ENCODE data around the gene SPRTN. TPM values are rescaled to one million over a fixed set of nuclear protein-coding genes. Genes with fewer than 3 reads are reported as not detected.

The SPRTN gene
- total and polyA plus RNA-seq, 12 donors = 3.9 to 18.5 (median 11.0) TPM

- no peak for TF ChIP-seq CTCF (IDR thresholded peaks at IDR 0.05)
- TF ChIP-seq POLR2A (IDR thresholded peaks at IDR 0.05) = no peak
- no peak for DNase-seq
- Histone ChIP-seq H3K36me3 (replicated peaks in 1 of 2) (no peaks in the 10 kb centered on the region), H3K4me3 (no peak overlapping the region), H3K27me3 (no peaks in the 10 kb centered on the region), H3K9me3 (replicated peaks in 1 of 3) (no peaks in the 10 kb centered on the region), H3K27ac (no peak overlapping the region), H3K4me1 (replicated peaks in 1 of 2) (peaks cover 25 to 34% of the 10 kb centered on the region in 2 donors)
- intact Hi-C loops (cut with DNase I) = no loop called here
These were observed 48.4 kb downstream of the SPRTN start for GRCh38 chr1:231386466-231386865.

GRCh38 chr1:231387770-231388669, 49.9 kb downstream of the SPRTN start:
- DNase-seq = no peak
- H3K36me3 ChIP-seq (replicated peaks in 1 of 2) = no peaks in the 10 kb centered on the region
- WGBS, 4 donors = 74 to 92% (median 83%) methylated on average over 4 to 5 of the region's 5 CpGs
- no peaks in the 10 kb centered on the region for H3K9me3 ChIP-seq (replicated peaks in 1 of 3)
- H3K27ac ChIP-seq = no peak overlapping the region
- no peak for TF ChIP-seq POLR2A (IDR thresholded peaks at IDR 0.05)
- no peak for TF ChIP-seq CTCF (IDR thresholded peaks at IDR 0.05)
- intact Hi-C loops (cut with DNase I) = no loop called here
- H3K4me1 ChIP-seq (replicated peaks in 1 of 2) = peaks cover 21 to 29% of the 10 kb centered on the region in 2 donors
- no peak overlapping the region for H3K4me3 ChIP-seq
- H3K27me3 ChIP-seq = no peaks in the 10 kb centered on the region

GRCh38 chr1:231390071-231390470, 52.0 kb downstream of the SPRTN start:
- Histone ChIP-seq H3K4me3 (no peak overlapping the region), H3K4me1 (replicated peaks in 1 of 2) (peaks cover 19 to 30% of the 10 kb centered on the region in 2 donors), H3K36me3 (replicated peaks in 1 of 2) (no peaks in the 10 kb centered on the region), H3K9me3 (replicated peaks in 1 of 3) (no peaks in the 10 kb centered on the region), H3K27ac (peak overlapping the region in 1 of 5 donors; percentile 50), H3K27me3 (no peaks in the 10 kb centered on the region)
- intact Hi-C loops (cut with DNase I) = no loop called here
- no peak for DNase-seq
- no peak for TF ChIP-seq CTCF (IDR thresholded peaks at IDR 0.05)
- 30 to 63% (median 44%) methylated on average over 2 of the region's 2 CpGs for WGBS, 4 donors

GRCh38 chr1:231392389-231393131, 54.5 kb downstream of the SPRTN start:
- Histone ChIP-seq H3K9me3 (replicated peaks in 1 of 3) (no peaks in the 10 kb centered on the region), H3K27ac (peak overlapping the region in 1 of 5 donors; percentile 6), H3K4me3 (no peak overlapping the region), H3K4me1 (replicated peaks in 1 of 2) (peaks cover 21 to 50% of the 10 kb centered on the region in 2 donors), H3K27me3 (no peaks in the 10 kb centered on the region), H3K36me3 (replicated peaks in 1 of 2) (no peaks in the 10 kb centered on the region)
- no peak for DNase-seq
- TF ChIP-seq CTCF (IDR thresholded peaks at IDR 0.05) (no peak), POLR2A (IDR thresholded peaks at IDR 0.05) (no peak)
- WGBS, 4 donors = 70 to 76% (median 74%) methylated on average over 1 of the region's 1 CpG
- intact Hi-C loops (cut with DNase I) = no loop called here

All from adrenal gland (tissue), 12 donors.